Ovary (tissue), 3 donors: ENCODE measurements around the gene FHAD1.

Experiments used
- POLR2A ChIP-seq: fragments of 450-650 bp; IDR thresholded peaks from one replicate; pipeline ENCODE4 v1.6.1; 2017; ENCODE audit warnings: antibody characterized with exemption, mild to moderate bottlenecking, moderate library complexity
- TF ChIP-seq, protein P1 (sequence below), 3 donors: fragments of 450-650 bp in 2 of 3; fragments of 200-600 bp in 1 of 3; IDR thresholded peaks; one replicate each; pipeline versions ENCODE4 v1.5.1 to v1.8.0; 2016 to 2022; ENCODE audit warnings: antibody characterized with exemption in 3 of 3, mild to moderate bottlenecking in 1 of 3
- donor health status: DM: no; HTN: no; CAD: no.

GRCh38 chr1:15350551-15351200, 103.7 kb downstream of the FHAD1 start:
- TF ChIP-seq, protein P1, sequence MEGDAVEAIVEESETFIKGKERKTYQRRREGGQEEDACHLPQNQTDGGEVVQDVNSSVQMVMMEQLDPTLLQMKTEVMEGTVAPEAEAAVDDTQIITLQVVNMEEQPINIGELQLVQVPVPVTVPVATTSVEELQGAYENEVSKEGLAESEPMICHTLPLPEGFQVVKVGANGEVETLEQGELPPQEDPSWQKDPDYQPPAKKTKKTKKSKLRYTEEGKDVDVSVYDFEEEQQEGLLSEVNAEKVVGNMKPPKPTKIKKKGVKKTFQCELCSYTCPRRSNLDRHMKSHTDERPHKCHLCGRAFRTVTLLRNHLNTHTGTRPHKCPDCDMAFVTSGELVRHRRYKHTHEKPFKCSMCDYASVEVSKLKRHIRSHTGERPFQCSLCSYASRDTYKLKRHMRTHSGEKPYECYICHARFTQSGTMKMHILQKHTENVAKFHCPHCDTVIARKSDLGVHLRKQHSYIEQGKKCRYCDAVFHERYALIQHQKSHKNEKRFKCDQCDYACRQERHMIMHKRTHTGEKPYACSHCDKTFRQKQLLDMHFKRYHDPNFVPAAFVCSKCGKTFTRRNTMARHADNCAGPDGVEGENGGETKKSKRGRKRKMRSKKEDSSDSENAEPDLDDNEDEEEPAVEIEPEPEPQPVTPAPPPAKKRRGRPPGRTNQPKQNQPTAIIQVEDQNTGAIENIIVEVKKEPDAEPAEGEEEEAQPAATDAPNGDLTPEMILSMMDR (IDR thresholded peaks at IDR 0.05), result no peak
- TF ChIP-seq POLR2A, result no peak
